ENCODE data around the gene EXOC4.

The EXOC4 gene

GRCh38 chr7:133697585-133697984 lies 444.7 kb downstream of the EXOC4 start:
- no peak for DNase-seq (ENCODE audit: low read depth)
- in situ Hi-C loops (cut with HindIII; ENCODE audit: low sequenced_read_pairs): no loop called here
- no peak overlapping the region for H3K4me3 ChIP-seq (ENCODE audit: low read depth, low read length)
- no peak for TF ChIP-seq CTCF (IDR thresholded peaks at IDR 0.05; ENCODE audit: low read depth, low read length, missing control alignments)

- TF ChIP-seq CTCF (IDR thresholded peaks at IDR 0.05; ENCODE audit: low read depth, low read length, missing control alignments): no peak
- H3K4me3 ChIP-seq (ENCODE audit: low read depth, low read length): no peak overlapping the region
- no peak for DNase-seq (ENCODE audit: low read depth)
- in situ Hi-C loops (cut with HindIII; ENCODE audit: low sequenced_read_pairs): no loop called here
Measured at GRCh38 chr7:133698127-133698526, 445.2 kb downstream of the EXOC4 start.

DNA sequence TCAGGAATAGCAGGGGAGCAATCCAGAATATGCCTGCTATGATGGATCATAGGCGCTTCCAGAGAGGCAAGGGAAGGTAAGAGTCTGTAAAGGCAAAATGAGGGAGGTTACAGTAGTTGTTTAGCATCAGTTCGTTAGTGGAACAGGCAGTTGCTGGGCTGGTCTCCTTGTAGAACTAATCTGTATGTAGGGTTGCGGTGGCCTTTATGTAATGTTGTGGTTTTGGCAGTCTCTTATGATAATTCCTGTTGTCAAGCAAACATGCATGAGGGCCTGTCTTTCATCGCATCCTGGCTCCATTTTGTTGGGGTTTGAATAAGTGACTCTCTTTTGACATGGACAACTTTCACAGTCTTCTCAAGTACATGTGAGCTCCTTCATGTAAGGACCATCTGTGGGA lies 446.5 kb downstream of the EXOC4 start:
- in situ Hi-C loops (cut with HindIII; ENCODE audit: low sequenced_read_pairs): no loop called here
- no peak for TF ChIP-seq CTCF (IDR thresholded peaks at IDR 0.05; ENCODE audit: low read depth, low read length, missing control alignments)
- no peak overlapping the region for H3K4me3 ChIP-seq (ENCODE audit: low read depth, low read length)
- no peak for DNase-seq (ENCODE audit: low read depth)

- DNase-seq (ENCODE audit: low read depth): no peak
- no peak for TF ChIP-seq CTCF (IDR thresholded peaks at IDR 0.05; ENCODE audit: low read depth, low read length, missing control alignments)
- in situ Hi-C loops (cut with HindIII; ENCODE audit: low sequenced_read_pairs): no loop called here
- H3K4me3 ChIP-seq (ENCODE audit: low read depth, low read length): no peak overlapping the region
Measured at GRCh38 chr7:133702078-133702477, 449.2 kb downstream of the EXOC4 start.

DNA sequence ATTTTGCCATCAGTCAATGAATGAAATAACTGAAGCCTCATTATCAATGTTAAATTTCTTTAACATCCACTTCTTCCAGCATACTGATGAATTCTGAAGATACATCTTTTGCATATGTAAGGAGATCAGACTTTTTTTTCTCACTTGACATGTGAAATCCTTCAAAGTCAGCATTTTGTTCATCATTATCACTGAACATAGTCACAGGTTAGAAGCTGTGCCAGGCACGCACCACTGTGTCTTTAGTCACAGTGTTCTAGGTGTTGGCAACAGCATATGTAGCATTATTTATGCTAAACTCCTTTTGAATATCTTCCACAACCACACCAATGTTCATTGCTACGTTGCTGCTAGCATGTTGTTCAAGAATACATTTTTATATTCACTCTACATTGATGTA lies 450.1 kb downstream of the EXOC4 start:
- no peak overlapping the region for H3K4me3 ChIP-seq (ENCODE audit: low read depth, low read length)
- DNase-seq (ENCODE audit: low read depth): no peak
- no peak for TF ChIP-seq CTCF (IDR thresholded peaks at IDR 0.05; ENCODE audit: low read depth, low read length, missing control alignments)
- in situ Hi-C loops (cut with HindIII; ENCODE audit: low sequenced_read_pairs): no loop called here

DNA sequence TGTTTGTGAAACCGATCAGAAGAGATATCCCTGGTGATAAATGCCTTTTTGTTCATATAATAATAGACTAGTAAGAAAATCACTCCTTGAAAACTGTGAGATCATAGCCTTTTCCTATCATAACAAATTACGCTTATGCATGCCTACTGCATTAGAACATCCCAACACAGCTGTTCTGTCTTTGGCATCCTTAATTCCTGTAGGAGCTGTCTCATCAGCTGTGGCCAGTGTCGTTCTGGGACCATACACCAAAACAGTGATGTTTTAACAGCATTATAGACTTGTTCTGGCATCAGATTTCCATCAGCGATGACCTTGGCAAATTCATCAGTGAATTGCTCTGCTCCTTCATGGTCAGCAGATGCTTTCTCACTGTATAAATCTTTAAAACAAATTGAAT lies 450.7 kb downstream of the EXOC4 start:
- peak; percentile 46 for DNase-seq (ENCODE audit: low read depth)
- in situ Hi-C loops (cut with HindIII; ENCODE audit: low sequenced_read_pairs): no loop called here
- TF ChIP-seq CTCF (IDR thresholded peaks at IDR 0.05; ENCODE audit: low read depth, low read length, missing control alignments): no peak
- H3K4me3 ChIP-seq (ENCODE audit: low read depth, low read length): no peak overlapping the region

GRCh38 chr7:133704453-133704852 lies 451.6 kb downstream of the EXOC4 start:
- TF ChIP-seq CTCF (IDR thresholded peaks at IDR 0.05; ENCODE audit: low read depth, low read length, missing control alignments): no peak
- DNase-seq (ENCODE audit: low read depth): no peak
- in situ Hi-C loops (cut with HindIII; ENCODE audit: low sequenced_read_pairs): no loop called here
- no peak overlapping the region for H3K4me3 ChIP-seq (ENCODE audit: low read depth, low read length)

Measured in astrocyte of the cerebellum (primary cell).